PFSK-1 (cell line): ENCODE data around the gene PTPRT.

Experiments
- FOXP2 ChIP-seq: optimal IDR thresholded peaks from 2 replicates; pipeline ENCODE3; 2011; ENCODE audit warnings: borderline replicate concordance, control low read depth, inconsistent platforms; ENCODE audit not compliant: insufficient read depth; ENCODE audit errors: extremely low read length, extremely low read depth
- POLR2AphosphoS5 ChIP-seq: IDR thresholded peaks from 2 replicates; pipeline ENCODE4 v1.6.1; 2012; ENCODE audit warnings: low read depth, mild to moderate bottlenecking, control low read depth, low read length, moderate library complexity
- REST ChIP-seq, 2 experiments: IDR thresholded peaks; 2 replicates each; pipeline versions ENCODE4 v1.6.1 to v1.8.0; 2011 to 2012; ENCODE audit warnings: low read depth in 2 of 2, low read length in 2 of 2, control low read depth in 1 of 2, inconsistent platforms in 1 of 2, mild to moderate bottlenecking in 1 of 2, moderate library complexity in 1 of 2; ENCODE audit not compliant: insufficient read depth in 1 of 2
- SIN3A ChIP-seq: IDR thresholded peaks from 2 replicates; pipeline ENCODE4 v1.6.1; 2012; ENCODE audit warnings: mild to moderate bottlenecking, low read length, moderate library complexity, borderline replicate concordance; ENCODE audit not compliant: insufficient read depth
- TAF1 ChIP-seq: IDR thresholded peaks from 2 replicates; pipeline ENCODE4 v1.6.1; 2012; ENCODE audit warnings: low read length, control low read depth, borderline replicate concordance; ENCODE audit not compliant: insufficient read depth

The PTPRT gene

GRCh38 chr20:42270539-42270938, 919.2 kb downstream of the PTPRT start:
- TF ChIP-seq REST (IDR thresholded peaks at IDR 0.05; ENCODE audit: insufficient read depth in 1 of 2, low read depth in 2 of 2, low read length in 2 of 2): no peak
- no peak for TF ChIP-seq TAF1
- no peak for TF ChIP-seq POLR2AphosphoS5
- no peak for TF ChIP-seq FOXP2
- no peak for TF ChIP-seq SIN3A

- TF ChIP-seq TAF1: no peak
- no peak for TF ChIP-seq REST (IDR thresholded peaks at IDR 0.05; ENCODE audit: insufficient read depth in 1 of 2, low read depth in 2 of 2, low read length in 2 of 2)
- TF ChIP-seq POLR2AphosphoS5: no peak
- TF ChIP-seq FOXP2: no peak
- TF ChIP-seq SIN3A: no peak
Measured at GRCh38 chr20:42267793-42268384, 921.8 kb downstream of the PTPRT start.

- TF ChIP-seq SIN3A (no peak), TAF1 (no peak), FOXP2 (no peak), POLR2AphosphoS5 (no peak), REST (IDR thresholded peaks at IDR 0.05; ENCODE audit: insufficient read depth in 1 of 2, low read depth in 2 of 2, low read length in 2 of 2) (no peak)
Measured at GRCh38 chr20:42261766-42262270, 927.9 kb downstream of the PTPRT start.

GRCh38 chr20:42260184-42260583, 929.5 kb downstream of the PTPRT start:
- TF ChIP-seq SIN3A (no peak), POLR2AphosphoS5 (no peak), REST (IDR thresholded peaks at IDR 0.05; ENCODE audit: insufficient read depth in 1 of 2, low read depth in 2 of 2, low read length in 2 of 2) (no peak), FOXP2 (no peak), TAF1 (no peak)

GRCh38 chr20:42259389-42259788, 930.3 kb downstream of the PTPRT start:
- no peak for TF ChIP-seq SIN3A
- TF ChIP-seq POLR2AphosphoS5: no peak
- TF ChIP-seq FOXP2: no peak
